GM20000 (cell line): ENCODE results near the gene S100A11.

ENCODE experiments used
- DNase-seq: peaks from one replicate; pipeline ENCODE4 v3.0.0; 2012; ENCODE audit warnings: low spot score
- TF ChIP-seq, protein P1 (sequence below): IDR thresholded peaks from 2 replicates; pipeline ENCODE4 v1.5.1; 2012; ENCODE audit warnings: mild to moderate bottlenecking, control low read depth; ENCODE audit errors: extremely low read depth, missing control alignments

Gene S100A11

DNA sequence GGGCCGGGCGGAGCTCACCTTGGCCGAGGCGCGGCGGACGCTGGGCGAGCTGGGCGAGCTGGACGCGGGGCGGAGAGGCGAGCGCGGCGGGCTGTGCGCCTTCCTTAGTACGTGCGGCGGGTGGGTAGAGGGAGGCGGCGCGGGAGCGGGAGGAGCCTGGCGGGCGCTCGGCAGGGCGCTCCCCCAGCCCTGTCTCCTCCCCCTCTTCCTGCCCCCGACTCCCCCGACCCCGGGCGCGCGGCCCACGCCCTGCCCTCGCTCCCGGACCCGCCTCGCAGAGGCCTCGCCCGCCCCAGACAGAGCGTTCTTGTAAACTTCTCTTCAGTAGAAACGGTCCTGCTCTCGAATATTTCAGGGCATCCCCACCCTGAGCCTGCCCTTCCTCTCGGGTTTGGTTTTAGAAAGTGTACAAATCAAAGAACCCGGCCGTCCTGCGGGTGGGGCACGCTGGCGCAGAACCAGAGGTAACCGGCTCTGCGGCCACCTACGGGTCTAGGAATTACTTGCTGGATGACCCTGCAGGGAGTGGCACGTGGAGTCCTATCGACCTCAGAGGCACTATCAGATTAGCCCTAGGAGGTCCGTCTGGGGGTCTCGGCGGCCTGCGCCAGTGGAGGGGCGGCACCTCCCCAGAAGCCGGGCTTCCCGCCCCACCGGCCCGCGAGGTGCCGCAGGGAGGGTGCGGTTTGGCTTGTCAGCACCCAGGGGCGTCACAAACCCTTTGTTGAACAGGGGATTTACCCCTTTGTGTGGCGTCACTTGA, 42.9 kb downstream of the S100A11 start, which contains the start of gene S100A10:
Gene S100A10, minus strand, starts transcription at position 126 of the 763 bp plus-strand sequence. CDS start 7,629 bp downstream, outside the sequence.
- TF ChIP-seq, protein P1, sequence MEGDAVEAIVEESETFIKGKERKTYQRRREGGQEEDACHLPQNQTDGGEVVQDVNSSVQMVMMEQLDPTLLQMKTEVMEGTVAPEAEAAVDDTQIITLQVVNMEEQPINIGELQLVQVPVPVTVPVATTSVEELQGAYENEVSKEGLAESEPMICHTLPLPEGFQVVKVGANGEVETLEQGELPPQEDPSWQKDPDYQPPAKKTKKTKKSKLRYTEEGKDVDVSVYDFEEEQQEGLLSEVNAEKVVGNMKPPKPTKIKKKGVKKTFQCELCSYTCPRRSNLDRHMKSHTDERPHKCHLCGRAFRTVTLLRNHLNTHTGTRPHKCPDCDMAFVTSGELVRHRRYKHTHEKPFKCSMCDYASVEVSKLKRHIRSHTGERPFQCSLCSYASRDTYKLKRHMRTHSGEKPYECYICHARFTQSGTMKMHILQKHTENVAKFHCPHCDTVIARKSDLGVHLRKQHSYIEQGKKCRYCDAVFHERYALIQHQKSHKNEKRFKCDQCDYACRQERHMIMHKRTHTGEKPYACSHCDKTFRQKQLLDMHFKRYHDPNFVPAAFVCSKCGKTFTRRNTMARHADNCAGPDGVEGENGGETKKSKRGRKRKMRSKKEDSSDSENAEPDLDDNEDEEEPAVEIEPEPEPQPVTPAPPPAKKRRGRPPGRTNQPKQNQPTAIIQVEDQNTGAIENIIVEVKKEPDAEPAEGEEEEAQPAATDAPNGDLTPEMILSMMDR = no peak
- peak; percentile 59 for DNase-seq

DNA sequence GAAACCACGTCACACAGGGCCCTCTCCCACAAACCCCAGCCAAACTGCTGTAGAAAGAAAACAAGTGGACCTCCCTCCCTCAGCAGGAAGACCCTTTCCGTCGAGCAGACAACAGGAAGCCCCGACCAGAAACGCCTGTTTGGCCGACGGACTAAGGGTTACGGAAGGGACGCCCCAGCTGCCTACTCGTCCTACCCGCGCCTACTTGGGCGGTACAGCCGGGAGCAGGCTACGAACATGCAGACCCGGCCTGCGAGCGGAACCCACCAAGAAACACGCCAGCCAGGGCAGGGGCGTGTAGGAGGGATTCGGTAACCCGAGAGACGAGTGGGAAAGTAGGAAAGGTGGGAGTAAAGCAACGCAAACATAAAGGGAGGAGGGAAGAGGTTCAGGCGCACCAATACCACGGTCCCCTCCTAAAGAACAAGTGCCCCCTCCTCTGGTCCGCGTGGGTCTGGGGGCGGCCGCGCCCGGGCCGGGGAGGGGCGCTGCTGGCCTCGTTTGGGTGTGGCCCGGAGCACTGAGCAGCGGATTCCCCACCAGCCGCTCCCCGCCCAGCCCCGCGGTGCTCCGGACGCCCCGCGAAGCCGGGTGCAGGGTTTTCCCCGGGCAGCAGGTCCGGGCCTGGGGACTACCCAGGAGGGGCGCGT, 43.6 kb downstream of the S100A11 start:
- TF ChIP-seq, protein P1 = no peak
- DNase-seq = peak; percentile 34

DNA sequence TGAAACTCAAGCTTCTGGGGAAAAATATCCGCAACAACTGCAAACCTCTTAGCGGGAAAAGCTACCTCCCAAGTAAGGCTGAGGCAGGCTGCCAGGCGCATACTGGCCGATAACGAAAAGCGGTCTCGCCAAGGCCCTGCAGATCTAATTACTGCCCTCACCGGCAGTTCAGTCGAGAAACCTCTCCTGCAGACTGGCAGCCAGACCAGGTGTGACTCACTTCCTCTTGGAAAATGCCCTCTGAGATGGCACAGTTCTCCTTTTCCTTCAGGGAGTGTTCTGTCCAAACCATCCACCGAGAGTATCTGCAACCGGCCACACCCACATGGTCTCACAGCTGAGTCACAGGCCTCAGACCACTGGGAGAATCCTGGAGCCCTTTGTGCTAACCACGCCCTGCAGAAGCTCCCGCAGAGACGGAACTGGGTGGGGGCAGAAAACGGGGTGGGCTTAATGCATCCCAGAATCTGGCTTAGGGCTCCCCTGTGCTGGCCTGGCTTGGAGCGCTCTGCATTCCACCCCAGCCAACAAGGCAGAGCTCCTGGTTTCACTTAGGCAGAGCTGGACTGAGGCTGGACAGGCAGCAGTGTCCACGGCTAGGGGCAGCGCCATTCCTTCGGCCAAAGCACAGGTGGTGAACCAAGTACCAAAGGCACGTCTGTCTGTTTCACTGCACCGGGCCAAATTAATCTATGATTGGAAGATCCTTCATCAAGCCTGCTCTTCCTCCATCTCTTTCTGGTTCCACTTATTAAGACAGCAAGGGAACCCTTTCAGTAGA, 44.3 kb downstream of the S100A11 start:
- DNase-seq = no peak
- TF ChIP-seq, protein P1 = no peak

DNA sequence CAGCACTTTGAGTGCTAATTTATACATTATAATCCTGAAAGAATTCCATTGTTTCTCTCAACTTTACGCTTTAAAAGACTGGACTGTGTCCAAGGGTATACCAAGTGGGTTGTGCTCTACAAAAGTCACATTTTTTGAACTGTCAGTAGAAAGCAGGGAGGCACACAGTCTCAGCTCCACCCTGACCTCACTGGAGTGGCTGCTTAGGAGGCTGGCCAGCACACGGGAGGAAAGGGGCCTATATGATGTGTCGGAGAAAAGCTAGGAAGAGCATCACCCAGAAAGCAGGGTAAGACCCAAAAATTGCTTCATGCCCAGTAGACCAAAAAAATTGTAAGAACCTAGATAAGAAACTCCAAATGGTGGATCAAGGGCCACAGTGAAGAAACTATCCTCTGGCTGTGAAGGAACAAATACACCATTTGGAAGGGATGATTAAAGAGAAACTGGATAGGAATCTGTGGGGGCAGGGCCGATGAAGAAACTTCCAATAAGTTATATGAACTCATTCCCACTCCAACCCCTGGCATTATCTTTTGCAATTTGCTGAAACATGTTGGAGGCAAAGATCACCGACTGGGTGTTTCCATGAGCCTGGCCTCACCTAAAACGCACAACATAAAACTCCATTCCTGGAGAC, 45.0 kb downstream of the S100A11 start:
- TF ChIP-seq, protein P1 = no peak
- DNase-seq = no peak

DNA sequence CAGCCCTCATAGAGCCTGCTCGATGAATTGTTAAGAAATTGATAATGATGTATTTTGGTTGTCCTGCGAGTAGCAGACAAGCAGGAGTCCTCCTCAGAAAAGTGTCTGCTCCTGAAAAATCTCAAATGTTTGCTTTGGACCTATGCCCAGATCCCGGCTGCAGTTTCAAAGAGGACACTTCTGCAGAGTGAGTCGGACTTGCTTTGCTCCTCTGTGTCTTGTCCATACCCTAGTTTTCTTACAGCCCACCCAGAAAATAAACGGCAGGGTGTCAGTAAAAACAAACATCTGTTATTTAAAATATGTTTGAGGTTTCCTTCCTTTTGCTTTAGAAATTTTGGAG, 46.0 kb downstream of the S100A11 start:
- TF ChIP-seq, protein P1 = no peak
- no peak for DNase-seq

DNA sequence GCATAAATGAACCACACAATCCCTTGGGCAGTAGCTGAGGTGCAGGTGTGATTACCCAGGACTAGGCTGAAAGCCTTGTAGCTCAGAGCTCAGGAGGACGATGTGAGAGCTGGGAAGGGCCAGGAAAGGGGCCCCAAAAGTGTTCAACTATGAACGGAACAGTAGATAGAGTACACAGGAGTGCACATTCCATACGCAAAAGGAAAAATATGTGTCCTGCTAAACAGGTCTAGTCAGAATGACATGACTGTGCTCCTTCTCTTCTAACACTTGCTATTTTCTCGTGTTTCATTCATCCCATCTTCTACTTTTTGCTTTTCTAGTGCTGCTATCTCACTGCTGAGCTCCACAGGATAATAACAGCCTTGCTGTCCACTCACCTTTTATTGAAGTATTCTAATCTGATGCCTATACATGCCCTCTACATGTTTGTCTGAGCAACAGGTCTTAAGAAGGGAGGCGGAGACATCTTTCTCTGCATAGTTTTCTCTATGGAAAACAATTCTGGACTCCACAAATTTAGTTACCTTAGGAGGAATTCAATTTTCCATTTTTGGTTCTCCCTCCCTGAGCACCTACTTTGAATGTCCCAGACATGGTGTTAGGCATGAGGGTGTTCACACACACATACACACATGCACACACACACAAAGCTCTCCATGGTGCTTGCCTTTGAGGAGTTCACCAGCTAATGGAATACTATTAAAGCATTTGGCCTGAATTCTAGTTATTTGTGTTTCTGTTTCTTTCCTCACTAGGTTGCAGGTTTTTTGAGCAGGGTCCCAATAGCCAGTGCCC, 46.5 kb downstream of the S100A11 start:
- TF ChIP-seq, protein P1 = no peak
- DNase-seq = no peak
